Adrenal gland (tissue), 12 donors: ENCODE measurements around the gene F12. TPM values are rescaled to one million over a fixed set of nuclear protein-coding genes. Genes with fewer than 3 reads are reported as not detected.
"Not testable (repeated sequence)": the region's sequence is repeated elsewhere in the genome, so short reads cannot be mapped to it uniquely, and the experiment has no call there.

ENCODE experiments used
- DNase-seq, 7 donors: peaks; one replicate each; pipeline ENCODE4 v3.0.0-alpha.2; 2019 to 2020
- H3K27ac ChIP-seq, 5 donors: fragments of 200-600 bp; sonication (generic) in 4 of 5; 1 replicate in 3 of 5; 2 replicates in 2 of 5; pipeline versions ENCODE4 v1.5.1 to v1.8.0; 2016 to 2020; ENCODE audit warnings: mild to moderate bottlenecking in 1 of 5
- H3K27me3 ChIP-seq: fragments of 200-600 bp; 2 replicates; pipeline ENCODE4 v1.8.0; 2021
- H3K36me3 ChIP-seq, 2 donors: fragments of 200-600 bp; replicated peaks in 1 of 2; 1 replicate in 1 of 2; 2 replicates in 1 of 2; pipeline versions ENCODE4 v1.5.1 to v1.8.0; 2018 to 2022
- H3K4me1 ChIP-seq, 2 donors: fragments of 200-600 bp; replicated peaks in 1 of 2; 1 replicate in 1 of 2; 2 replicates in 1 of 2; pipeline versions ENCODE4 v1.5.1 to v1.8.0; 2018 to 2021
- H3K4me3 ChIP-seq, 4 donors: fragments of 200-600 bp; sonication (generic) in 3 of 4; one replicate each; pipeline ENCODE4 v1.5.1; 2016 to 2018
- H3K9me3 ChIP-seq, 3 donors: fragments of 200-600 bp; sonication (generic) in 1 of 3; replicated peaks in 1 of 3; 1 replicate in 2 of 3; 2 replicates in 1 of 3; pipeline versions ENCODE4 v1.5.1 to v1.8.0; 2016 to 2021
- CTCF ChIP-seq, 6 experiments: fragments of 450-650 bp in 4 of 6; fragments of 200-600 bp in 2 of 6; sonication (generic) in 1 of 6; IDR thresholded peaks; 1 replicate in 5 of 6; 2 replicates in 1 of 6; pipeline versions ENCODE4 v1.5.1 to v1.8.0; 2016 to 2021; ENCODE audit warnings: antibody characterized with exemption in 6 of 6, mild to moderate bottlenecking in 2 of 6, moderate library complexity in 1 of 6
- POLR2A ChIP-seq, 2 donors: fragments of 450-650 bp; IDR thresholded peaks; one replicate each; pipeline ENCODE4 v1.6.1; 2017; ENCODE audit warnings: antibody characterized with exemption in 2 of 2, mild to moderate bottlenecking in 2 of 2, moderate library complexity in 1 of 2
- WGBS, 4 donors: extraction: QIAGEN DNeasy Blood & Tissue Kit in 2 of 4; methylation state at CpG; one replicate each; pipeline versions ENCODE4 v1.1.5 to v1.1.7; 2013 to 2017; 5-methylcytosine and 5-hydroxymethylcytosine counted together
- intact Hi-C, 2 donors: fragments of 100-400 bp; cut with DNase I; formaldehyde crosslinking; loops; one replicate each; pipeline versions ENCODE4 v1.14.1 to v1.15.0; 2022 to 2023
- polyA plus RNA-seq, 3 donors: library from polyadenylated mRNA; stranded (reverse); fragments of 200-250 nt in 2 of 3; fragments of 350-450 nt in 1 of 3; fragmentation: Illumina TruSeq in 1 of 3; extraction: RNeasy Lipid Tissue Mini Kit (QIAGEN cat#74804) in 1 of 3; gene quantifications; one replicate each; pipeline ENCODE4 v1.2.3, GENCODE V29; 2013 to 2014
- total RNA-seq, 9 donors: library from RNA; depleted of rRNA in 4 of 9; stranded (reverse); fragments of >200 nt in 4 of 9; fragments of 120-200 nt in 1 of 9; fragmentation: NEBNext Ultra II Directional in 1 of 9; extraction: Animal tissue kit (Norgen Biotek cat#: 25700) in 1 of 9; gene quantifications; one replicate each; pipeline versions ENCODE4 v1.1.0 to v1.2.4, GENCODE V29; 2013 to 2023
- donor health status: healthy with polysubstance abuse.
- donor health status: Bipolar disorder and iron deficiency.
- donor health status: DM: yes; HTN: yes; CAD: no.
- donor health status: DM: no; HTN: no; CAD: no.
- donor health status: DM: no; HTN: no; CAD: no.
- donor health status: DM: yes; HTN: yes; CAD: no.

Gene F12
- total and polyA plus RNA-seq, 12 donors, result 0.11 to 0.80 (median 0.36) TPM; not detected in 3

DNA sequence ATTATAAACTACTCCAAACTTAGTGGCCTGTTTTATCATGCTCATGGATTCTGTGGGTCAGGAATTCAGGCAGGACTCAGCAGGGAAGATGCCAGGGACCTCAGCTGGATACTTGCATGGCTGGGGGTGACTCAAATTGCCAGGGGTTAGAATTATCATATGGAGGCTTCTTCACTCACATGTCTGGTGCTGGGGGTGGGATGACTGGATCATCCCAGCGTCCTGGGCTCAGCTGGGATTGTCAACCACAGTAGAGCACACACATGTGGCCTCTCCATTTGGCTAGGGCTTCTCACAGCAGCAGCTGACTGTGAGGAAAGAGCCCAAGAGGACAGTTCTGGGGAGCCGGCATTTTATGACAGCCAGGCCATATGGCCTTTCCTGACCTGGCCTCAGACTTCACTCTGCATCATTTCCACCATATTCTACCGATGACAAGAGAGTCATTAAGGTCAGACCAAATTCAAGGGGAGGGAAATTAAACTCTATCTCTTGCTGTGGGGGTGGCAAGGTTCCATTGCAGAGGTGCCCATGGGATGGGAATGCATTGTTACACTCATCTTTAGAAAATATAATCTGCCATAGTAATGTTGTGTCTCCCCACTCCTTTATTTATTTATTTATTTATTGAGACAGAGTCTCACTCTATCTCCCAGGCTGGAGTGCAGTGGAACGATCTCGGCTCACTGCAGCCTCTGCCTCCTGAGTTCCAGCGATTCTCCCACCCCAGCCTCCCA, 11.9 kb upstream of the F12 start:
- H3K27ac ChIP-seq, result no peak overlapping the region
- TF ChIP-seq POLR2A (IDR thresholded peaks at IDR 0.05) (no peak), CTCF (IDR thresholded peaks at IDR 0.05) (no peak)
- intact Hi-C loops, result no loop called here

DNA sequence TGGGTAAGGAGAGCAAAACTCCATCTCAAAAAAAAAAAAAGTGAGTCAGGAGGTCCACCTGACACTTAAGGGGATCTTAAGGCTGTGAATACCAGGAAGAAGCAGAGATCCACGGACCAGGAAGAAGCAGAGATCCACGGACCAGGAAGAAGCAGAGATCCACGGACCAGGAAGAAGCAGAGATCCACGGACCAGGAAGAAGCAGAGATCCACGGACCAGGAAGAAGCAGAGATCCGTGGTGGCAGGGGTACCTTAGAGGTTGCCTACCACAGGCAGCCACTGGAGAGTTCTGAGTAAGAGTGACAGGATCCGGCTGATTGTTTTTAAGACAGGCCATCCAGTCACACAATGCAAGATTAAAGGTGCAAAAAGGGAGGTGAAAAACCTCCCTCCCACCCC, 11.1 kb upstream of the F12 start:
- H3K27me3 ChIP-seq, H3K36me3 ChIP-seq, H3K27ac ChIP-seq, intact Hi-C loops, H3K4me1 ChIP-seq, DNase-seq, H3K4me3 ChIP-seq, H3K9me3 ChIP-seq: not testable (repeated sequence)
- 61 to 77% (median 63%) methylated on average over 7 of the region's 7 CpGs for WGBS, 4 donors

More for the DNA sequence above, 11.9 kb upstream of the F12 start:
- Histone ChIP-seq H3K9me3 (no peaks in the 10 kb centered on the region), H3K4me1 (peaks cover 4 to 6% of the 10 kb centered on the region in 2 donors), H3K36me3 (no peaks in the 10 kb centered on the region), H3K27me3 (no peaks in the 10 kb centered on the region), H3K4me3 (no peak overlapping the region)
- no peak for DNase-seq
- 73 to 79% (median 76%) methylated on average over 6 of the region's 6 CpGs for WGBS, 4 donors

- Histone ChIP-seq H3K27ac (no peak overlapping the region), H3K27me3 (no peaks in the 10 kb centered on the region), H3K4me3 (no peak overlapping the region), H3K9me3 (no peaks in the 10 kb centered on the region), H3K36me3 (no peaks in the 10 kb centered on the region), H3K4me1 (no peaks in the 10 kb centered on the region)
- WGBS, 4 donors, result 74 to 86% (median 81%) methylated on average over 3 of the region's 3 CpGs
- intact Hi-C loops, result no loop called here
- no peak for DNase-seq
- TF ChIP-seq CTCF (IDR thresholded peaks at IDR 0.05), result no peak
- no peak for TF ChIP-seq POLR2A (IDR thresholded peaks at IDR 0.05)
Observed at GRCh38 chr5:177419046-177419445, 9.7 kb upstream of the F12 start.

- H3K4me1 ChIP-seq, intact Hi-C loops, H3K4me3 ChIP-seq, H3K27ac ChIP-seq, H3K27me3 ChIP-seq, DNase-seq, H3K36me3 ChIP-seq, H3K9me3 ChIP-seq: not testable (repeated sequence)
- WGBS, 4 donors, result 70 to 82% (median 80%) methylated on average over 6 of the region's 6 CpGs
Observed at GRCh38 chr5:177417081-177417480, 7.7 kb upstream of the F12 start.

GRCh38 chr5:177414481-177414880, 5.1 kb upstream of the F12 start:
- Histone ChIP-seq H3K4me1 (no peaks in the 10 kb centered on the region), H3K27ac (no peak overlapping the region), H3K27me3 (no peaks in the 10 kb centered on the region), H3K4me3 (no peak overlapping the region), H3K9me3 (no peaks in the 10 kb centered on the region), H3K36me3 (no peaks in the 10 kb centered on the region)
- TF ChIP-seq CTCF (IDR thresholded peaks at IDR 0.05) (no peak), POLR2A (IDR thresholded peaks at IDR 0.05) (no peak)
- DNase-seq, result no peak
- 73 to 78% (median 75%) methylated on average over 3 of the region's 3 CpGs for WGBS, 4 donors
- intact Hi-C loops, result no loop called here
